ENCODE measurements around the gene DNAJA4.

Gene DNAJA4

DNA sequence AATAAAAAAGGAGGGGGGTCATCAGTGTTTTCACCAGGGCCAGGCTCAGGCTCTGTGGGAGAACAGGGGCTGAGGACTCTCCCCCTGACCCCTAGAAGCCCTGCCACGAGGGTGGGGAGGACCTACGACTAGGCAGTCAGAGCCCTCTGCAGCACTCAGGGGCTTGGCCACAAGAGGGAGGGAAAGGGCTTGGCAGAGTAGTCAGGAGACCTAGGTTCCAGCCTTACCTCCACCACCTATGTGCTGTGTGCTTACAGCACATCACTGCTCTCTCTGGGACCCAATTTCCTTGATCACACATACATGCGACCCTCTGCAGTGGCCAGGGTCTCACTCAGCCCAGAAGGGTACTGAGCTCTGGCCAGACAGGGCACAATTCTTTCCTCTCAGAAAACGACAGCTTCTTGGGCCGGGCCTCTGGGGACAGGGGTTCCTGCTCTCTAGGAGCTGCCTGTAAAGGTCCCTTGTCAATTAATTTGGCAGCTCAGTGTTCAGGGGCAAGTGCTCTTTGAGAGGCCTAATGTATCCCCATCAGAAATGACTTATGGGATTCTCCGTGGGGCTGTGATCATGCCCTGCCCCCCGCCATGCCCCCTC lies 51.4 kb downstream of the DNAJA4 start:
- no peak for DNase-seq (ENCODE audit: low read depth in 3 of 3)

DNA sequence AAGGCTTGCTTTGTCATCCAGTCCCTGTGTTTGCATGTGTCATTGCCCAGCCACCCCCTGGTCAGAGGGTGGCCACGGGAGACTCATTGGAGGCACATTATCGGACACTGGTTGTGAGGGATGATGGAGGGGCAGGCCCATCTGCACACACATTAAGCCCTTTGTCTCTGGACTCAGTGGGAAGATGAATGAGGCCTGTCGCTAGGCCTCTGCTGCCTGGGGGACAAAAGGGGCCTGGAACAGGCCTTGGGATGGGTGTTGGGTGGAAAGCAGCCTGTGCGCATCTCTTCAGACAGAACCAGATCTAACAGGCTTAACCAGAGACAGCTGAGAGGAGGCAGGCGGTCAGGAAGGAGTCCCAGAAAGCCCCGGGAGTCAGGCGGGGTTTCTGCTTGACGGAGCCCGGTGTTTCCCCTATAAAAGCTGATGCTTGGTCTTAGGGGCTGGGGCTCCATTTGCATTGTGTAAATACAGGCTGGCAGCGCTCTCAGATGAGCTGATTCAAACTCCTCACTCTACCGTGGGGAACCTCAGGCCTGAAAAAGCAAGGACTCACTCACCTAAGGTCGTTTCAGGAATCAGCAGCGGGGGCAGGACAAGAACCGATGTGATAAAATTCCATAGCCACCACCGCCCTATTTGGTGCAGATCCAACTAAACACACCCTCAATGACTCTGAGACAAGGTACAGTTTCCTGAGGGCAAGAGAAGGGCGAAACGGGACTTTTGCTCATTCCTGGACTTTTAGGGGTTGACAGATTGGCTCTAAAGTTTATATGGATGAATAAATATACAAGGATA lies 52.1 kb downstream of the DNAJA4 start:
- DNase-seq (ENCODE audit: low read depth in 3 of 3): no peak

- no peak for DNase-seq (ENCODE audit: low read depth in 3 of 3)
Observed at GRCh38 chr15:78317145-78317836, 52.9 kb downstream of the DNAJA4 start.

DNA sequence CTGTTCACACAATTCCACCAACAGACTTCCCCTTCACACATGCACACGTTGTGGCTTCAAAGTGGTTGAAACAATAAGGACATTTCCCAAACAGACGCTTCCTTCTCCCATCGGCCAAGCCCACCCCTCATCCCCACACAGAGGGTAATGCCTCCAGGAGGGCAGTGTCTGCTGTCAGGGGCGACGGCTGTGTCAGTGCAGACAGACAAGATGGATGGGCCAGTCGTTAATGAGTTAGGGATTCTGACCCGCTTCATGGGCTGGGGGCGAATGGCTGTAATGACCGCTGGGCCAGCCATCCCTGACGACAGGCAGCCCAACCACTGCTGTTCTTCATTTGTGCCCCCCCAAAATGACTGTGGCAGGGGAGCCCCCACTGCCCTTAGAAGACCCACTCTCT lies 55.2 kb downstream of the DNAJA4 start:
- DNase-seq (ENCODE audit: low read depth in 3 of 3): no peak

DNA sequence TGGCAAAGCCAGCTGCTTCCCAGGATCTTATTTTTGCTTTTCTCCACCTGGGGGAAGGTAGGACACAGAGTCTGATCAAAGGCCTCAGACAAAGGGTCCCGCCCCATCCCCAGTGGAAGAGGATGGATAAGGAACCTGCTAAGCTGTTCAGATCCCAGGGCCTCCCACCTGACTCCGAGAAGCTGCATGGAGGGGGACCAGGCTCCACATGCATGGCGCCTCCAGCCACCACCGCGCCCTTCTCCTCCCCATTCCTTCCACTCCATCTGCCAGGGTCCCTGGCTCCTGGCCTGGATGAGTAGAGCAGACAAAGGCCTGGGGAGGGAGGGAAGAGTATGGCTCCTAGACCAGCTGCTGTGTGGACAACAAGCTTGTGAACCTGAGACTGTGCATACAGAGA lies 55.8 kb downstream of the DNAJA4 start:
- no peak for DNase-seq (ENCODE audit: low read depth in 3 of 3)

DNA sequence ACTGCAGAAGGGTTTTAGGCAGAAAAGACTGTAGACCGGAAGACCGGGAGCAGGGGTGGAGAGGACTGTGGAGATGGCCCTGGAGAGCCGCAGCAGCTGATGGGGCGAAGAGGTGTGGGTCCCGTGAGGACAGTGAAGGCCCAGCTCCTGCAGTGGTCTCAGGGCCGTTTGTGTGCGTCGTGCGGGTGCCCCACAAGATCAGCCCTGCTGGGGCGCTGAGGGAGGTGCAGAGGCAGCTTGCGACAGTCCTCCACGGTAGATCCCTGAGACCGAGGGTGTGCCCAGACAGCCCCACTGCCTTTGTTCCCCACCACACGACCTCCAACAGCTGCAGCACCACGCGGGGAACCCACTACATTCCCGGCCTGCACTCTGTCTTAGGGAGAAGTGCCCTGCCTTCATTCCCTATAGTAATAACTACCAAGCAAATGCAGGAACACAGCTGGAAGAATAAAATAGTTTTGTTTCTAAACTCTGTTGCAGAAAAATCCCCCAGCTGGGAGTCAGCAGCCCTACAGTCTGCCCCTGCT lies 56.7 kb downstream of the DNAJA4 start:
- DNase-seq (ENCODE audit: low read depth in 3 of 3): no peak

DNA sequence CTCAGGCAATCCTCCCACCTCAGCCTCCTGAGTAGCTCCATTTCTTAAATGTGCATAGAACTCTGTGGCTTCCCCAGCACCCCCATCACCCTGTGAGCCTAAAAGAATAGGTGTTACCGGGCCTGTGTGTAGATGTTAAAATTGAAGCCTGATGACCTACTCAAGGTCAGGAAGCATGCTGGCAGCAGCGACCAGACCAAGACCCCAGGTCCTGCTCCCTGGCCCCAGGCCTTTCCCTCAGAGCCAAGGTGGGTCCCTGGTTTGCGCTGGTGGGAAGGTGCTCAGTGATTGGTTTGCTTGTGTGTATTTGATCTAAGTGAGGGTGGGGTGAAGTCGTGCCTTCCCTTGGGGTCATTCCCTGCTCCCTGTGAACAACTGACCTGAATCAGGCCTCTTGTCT lies 57.4 kb downstream of the DNAJA4 start:
- no peak for DNase-seq (ENCODE audit: low read depth in 3 of 3)

GRCh38 chr15:78322243-78322642 lies 57.9 kb downstream of the DNAJA4 start:
- no peak for DNase-seq (ENCODE audit: low read depth in 3 of 3)

- DNase-seq (ENCODE audit: low read depth in 3 of 3): no peak
Observed at GRCh38 chr15:78322724-78323521, 58.6 kb downstream of the DNAJA4 start.

DNA sequence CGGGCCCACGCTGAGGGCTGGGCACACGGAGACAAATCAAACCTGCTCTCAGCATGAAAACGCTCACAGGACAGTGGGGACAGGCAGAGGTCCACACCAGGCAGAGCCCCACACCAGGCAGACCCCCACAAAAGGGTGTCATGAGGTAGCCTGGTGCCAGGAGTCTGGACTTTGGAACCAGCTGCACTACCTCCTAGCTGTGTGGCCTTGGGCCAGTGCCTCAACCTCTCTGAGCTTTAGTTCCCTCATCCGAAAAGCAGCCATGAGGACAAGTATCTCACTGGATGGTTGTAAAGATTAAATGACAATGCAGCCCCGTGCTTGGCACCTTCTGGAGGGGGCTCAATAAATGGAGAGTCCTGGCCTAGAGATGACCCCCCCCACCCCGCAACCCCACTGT lies 59.3 kb downstream of the DNAJA4 start:
- no peak for DNase-seq (ENCODE audit: low read depth in 3 of 3)

DNA sequence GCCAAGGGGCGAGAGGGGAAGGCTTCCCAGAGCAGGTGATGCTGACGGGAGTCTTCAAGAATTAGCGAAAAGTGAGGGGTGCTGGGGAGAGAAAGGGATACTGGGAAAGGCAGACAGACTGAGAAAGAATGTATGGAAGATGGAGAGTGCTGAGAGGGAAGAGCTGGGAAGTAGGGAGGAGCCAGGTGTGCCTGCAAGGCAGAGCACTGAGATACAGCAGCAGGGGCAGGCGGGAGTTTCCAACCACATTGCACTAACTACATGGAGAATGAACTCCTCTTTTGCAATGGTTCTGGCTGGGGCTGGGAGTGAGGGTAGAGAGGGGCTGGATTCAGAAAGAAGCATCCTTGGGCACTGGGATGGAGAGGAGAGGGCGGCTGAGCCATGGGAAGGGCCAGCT lies 59.8 kb downstream of the DNAJA4 start:
- no peak for DNase-seq (ENCODE audit: low read depth in 3 of 3)

GRCh38 chr15:78325092-78325843 lies 60.9 kb downstream of the DNAJA4 start:
- DNase-seq (ENCODE audit: low read depth in 3 of 3): no peak

GRCh38 chr15:78327466-78327865 lies 63.1 kb downstream of the DNAJA4 start:
- DNase-seq (ENCODE audit: low read depth in 3 of 3): no peak

DNA sequence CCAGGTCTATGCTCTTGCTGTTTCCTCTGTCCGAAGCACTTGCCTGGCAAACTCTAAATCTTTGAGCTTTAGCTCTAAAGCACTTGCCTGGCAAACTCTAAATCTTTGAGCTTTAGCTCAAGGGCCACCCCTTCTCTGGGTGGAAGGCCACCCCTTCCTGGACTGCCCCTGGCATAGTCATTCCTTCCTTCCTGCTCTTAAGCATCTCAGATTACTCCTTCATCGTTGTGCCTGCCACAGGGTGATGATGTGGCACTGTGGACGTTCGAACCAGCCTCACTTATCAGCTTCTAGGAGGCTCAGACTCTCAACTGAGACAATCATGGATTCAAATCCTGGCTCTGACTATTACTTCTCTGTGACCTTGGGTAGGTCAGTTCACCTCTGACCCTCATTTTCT lies 65.3 kb downstream of the DNAJA4 start:
- DNase-seq (ENCODE audit: low read depth in 3 of 3): no peak
